HUES64 (cell line): ENCODE data around the gene POSTN. TPM values are rescaled to one million over a fixed set of nuclear protein-coding genes. Genes with fewer than 3 reads are reported as not detected.

Source experiments
- H3K27ac ChIP-seq: 2 replicates; pipeline ENCODE4 v1.7.0; 2013; ENCODE audit warnings: low read depth, low read length, inconsistent platforms
- H3K27me3 ChIP-seq: 2 replicates; pipeline ENCODE4 v1.6.1; 2013; ENCODE audit warnings: mild to moderate bottlenecking, low read length; ENCODE audit not compliant: insufficient read depth
- H3K36me3 ChIP-seq: 2 replicates; pipeline ENCODE4 v1.6.1; 2013; ENCODE audit warnings: mild to moderate bottlenecking, low read length; ENCODE audit not compliant: insufficient read depth
- H3K4me1 ChIP-seq: 2 replicates; pipeline ENCODE4 v1.6.1; 2013; ENCODE audit warnings: mild to moderate bottlenecking, low read length, moderate library complexity; ENCODE audit not compliant: insufficient read depth
- H3K4me3 ChIP-seq: 2 replicates; pipeline ENCODE4 v1.5.1; 2013; ENCODE audit warnings: mild to moderate bottlenecking, low read length, moderate library complexity
- H3K9ac ChIP-seq: 2 replicates; pipeline ENCODE4 v1.6.1; 2013; ENCODE audit warnings: mild to moderate bottlenecking, low read depth, low read length
- H3K9me3 ChIP-seq: 2 replicates; pipeline ENCODE4 v1.6.1; 2013; ENCODE audit warnings: low read depth, low read length; ENCODE audit not compliant: insufficient read depth
- WGBS: fragments of 150-250, 120-280 bp; methylation state at CpG from one replicate; pipeline ENCODE4 v1.1.7; 2013; ENCODE audit warnings: missing lambda C conversion rate; 5-methylcytosine and 5-hydroxymethylcytosine counted together
- polyA plus RNA-seq, 2 experiments: library from polyadenylated mRNA; stranded (reverse); fragments of 50-300 nt; gene quantifications; one replicate each; pipeline ENCODE4 v1.2.3, GENCODE V29; 2013

Gene POSTN, protein sequence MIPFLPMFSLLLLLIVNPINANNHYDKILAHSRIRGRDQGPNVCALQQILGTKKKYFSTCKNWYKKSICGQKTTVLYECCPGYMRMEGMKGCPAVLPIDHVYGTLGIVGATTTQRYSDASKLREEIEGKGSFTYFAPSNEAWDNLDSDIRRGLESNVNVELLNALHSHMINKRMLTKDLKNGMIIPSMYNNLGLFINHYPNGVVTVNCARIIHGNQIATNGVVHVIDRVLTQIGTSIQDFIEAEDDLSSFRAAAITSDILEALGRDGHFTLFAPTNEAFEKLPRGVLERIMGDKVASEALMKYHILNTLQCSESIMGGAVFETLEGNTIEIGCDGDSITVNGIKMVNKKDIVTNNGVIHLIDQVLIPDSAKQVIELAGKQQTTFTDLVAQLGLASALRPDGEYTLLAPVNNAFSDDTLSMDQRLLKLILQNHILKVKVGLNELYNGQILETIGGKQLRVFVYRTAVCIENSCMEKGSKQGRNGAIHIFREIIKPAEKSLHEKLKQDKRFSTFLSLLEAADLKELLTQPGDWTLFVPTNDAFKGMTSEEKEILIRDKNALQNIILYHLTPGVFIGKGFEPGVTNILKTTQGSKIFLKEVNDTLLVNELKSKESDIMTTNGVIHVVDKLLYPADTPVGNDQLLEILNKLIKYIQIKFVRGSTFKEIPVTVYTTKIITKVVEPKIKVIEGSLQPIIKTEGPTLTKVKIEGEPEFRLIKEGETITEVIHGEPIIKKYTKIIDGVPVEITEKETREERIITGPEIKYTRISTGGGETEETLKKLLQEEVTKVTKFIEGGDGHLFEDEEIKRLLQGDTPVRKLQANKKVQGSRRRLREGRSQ
- polyA plus RNA-seq (2013, experiment 1 of 2), result 1.9 TPM
- polyA plus RNA-seq (2013, experiment 2 of 2), result 2.2 TPM

GRCh38 chr13:37598597-37598996 lies at the start of gene POSTN:
Gene POSTN, minus strand, starts transcription at chr13:37598768. Its CDS starts 42 bp downstream, at chr13:37598726.
- no peak within 1 kb of the TSS; the same call in 1 of the 2 replicates for H3K9ac ChIP-seq
- H3K27me3 ChIP-seq, result no peaks in the 10 kb centered on the region
- H3K4me3 ChIP-seq, result peak within 1 kb of the TSS; percentile 7; the same call in 1 of the 2 replicates
- H3K27ac ChIP-seq, result no peak within 1 kb of the TSS
- H3K36me3 ChIP-seq, result no peaks in the 10 kb centered on the region
- H3K4me1 ChIP-seq, result peaks cover 48% of the 10 kb centered on the region
- no peaks in the 10 kb centered on the region for H3K9me3 ChIP-seq
- 67% methylated on average over 6 of the region's 6 CpGs for WGBS

DNA sequence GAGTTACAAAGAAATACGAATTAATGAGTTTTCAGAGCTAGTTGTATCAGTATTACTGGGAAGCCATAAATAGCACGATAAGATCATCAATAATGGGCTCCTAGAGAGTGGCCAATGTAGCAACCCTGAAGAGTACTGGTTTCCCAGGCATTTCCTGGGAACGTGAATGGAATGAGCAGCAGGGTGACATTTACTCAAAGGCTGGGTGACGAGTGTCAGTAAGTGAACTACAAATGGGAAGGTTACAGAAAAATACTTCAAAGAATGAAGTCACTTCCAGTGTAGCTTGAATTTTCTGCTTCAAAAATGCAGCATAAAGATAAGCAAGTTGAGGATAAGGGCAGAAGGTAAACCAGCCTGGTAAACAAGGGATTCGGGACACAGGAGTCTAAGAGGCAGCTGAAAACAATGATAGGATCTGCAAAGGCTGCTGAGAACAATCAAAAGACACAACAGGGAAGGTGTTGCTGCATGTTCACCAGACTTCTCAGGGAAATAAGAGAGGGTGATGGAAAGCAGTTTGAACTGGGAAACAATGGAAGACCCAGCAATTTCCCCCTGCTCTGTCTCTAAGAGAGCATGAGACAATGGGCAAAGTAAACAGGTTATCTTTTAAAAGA lies 48.6 kb upstream of the POSTN start:
- Histone ChIP-seq H3K27me3 (no peaks in the 10 kb centered on the region), H3K27ac (peak overlapping the region; percentile 78; the same call in 1 of the 2 replicates)
- WGBS, result 59% methylated on average over 5 of the region's 5 CpGs

GRCh38 chr13:37646531-37646930 lies 48.0 kb upstream of the POSTN start:
- Histone ChIP-seq H3K9me3 (no peaks in the 10 kb centered on the region), H3K9ac (no peak overlapping the region), H3K4me3 (no peak overlapping the region), H3K36me3 (no peaks in the 10 kb centered on the region), H3K4me1 (peaks cover 27% of the 10 kb centered on the region), H3K27ac (peak overlapping the region; percentile 78; the same call in 1 of the 2 replicates), H3K27me3 (no peaks in the 10 kb centered on the region)
- 92% methylated on average over 3 of the region's 3 CpGs for WGBS

More for the DNA sequence above, 48.6 kb upstream of the POSTN start:
- H3K9ac ChIP-seq, result no peak overlapping the region
- peaks cover 27% of the 10 kb centered on the region for H3K4me1 ChIP-seq
- no peaks in the 10 kb centered on the region for H3K9me3 ChIP-seq
- H3K36me3 ChIP-seq, result no peaks in the 10 kb centered on the region
- no peak overlapping the region for H3K4me3 ChIP-seq

- peak overlapping the region; percentile 69 for H3K27ac ChIP-seq
- peaks cover 27% of the 10 kb centered on the region for H3K4me1 ChIP-seq
- 56% methylated on average over 7 of the region's 7 CpGs for WGBS
- no peaks in the 10 kb centered on the region for H3K27me3 ChIP-seq
- no peaks in the 10 kb centered on the region for H3K36me3 ChIP-seq
- no peak overlapping the region for H3K9ac ChIP-seq
- H3K4me3 ChIP-seq, result no peak overlapping the region
- no peaks in the 10 kb centered on the region for H3K9me3 ChIP-seq
Observed at GRCh38 chr13:37645181-37645740, 46.7 kb upstream of the POSTN start.

- H3K4me1 ChIP-seq, result peaks cover 15% of the 10 kb centered on the region
- no peak overlapping the region for H3K9ac ChIP-seq
- H3K36me3 ChIP-seq, result no peaks in the 10 kb centered on the region
- H3K27me3 ChIP-seq, result no peaks in the 10 kb centered on the region
- 97% methylated on average over 2 of the region's 2 CpGs for WGBS
- H3K27ac ChIP-seq, result no peak overlapping the region
- H3K4me3 ChIP-seq, result no peak overlapping the region
- no peaks in the 10 kb centered on the region for H3K9me3 ChIP-seq
Observed at GRCh38 chr13:37641391-37641790, 42.8 kb upstream of the POSTN start.

DNA sequence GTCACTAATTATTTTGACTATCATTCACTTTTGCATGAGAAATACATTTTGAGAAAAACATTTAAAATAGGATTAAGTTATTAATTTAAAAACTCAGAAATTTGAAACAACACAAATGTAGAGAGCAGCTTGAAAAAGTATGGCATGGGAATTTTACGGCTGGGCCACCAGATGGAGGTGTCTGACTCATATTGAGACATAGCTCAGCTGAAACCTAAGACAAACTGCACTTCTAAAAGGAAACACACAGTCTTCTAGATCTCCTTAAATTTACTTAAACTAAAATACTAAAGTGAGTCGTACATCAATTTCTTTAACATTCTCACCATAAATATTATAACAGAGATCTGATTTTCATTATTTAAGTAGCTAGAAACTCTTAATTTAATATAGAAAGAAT lies 41.9 kb upstream of the POSTN start:
- Histone ChIP-seq H3K4me3 (no peak overlapping the region), H3K27ac (no peak overlapping the region), H3K9ac (no peak overlapping the region), H3K9me3 (no peaks in the 10 kb centered on the region), H3K4me1 (peaks cover 7% of the 10 kb centered on the region), H3K27me3 (no peaks in the 10 kb centered on the region), H3K36me3 (no peaks in the 10 kb centered on the region)
- WGBS, result 35% methylated on average over 2 of the region's 2 CpGs

DNA sequence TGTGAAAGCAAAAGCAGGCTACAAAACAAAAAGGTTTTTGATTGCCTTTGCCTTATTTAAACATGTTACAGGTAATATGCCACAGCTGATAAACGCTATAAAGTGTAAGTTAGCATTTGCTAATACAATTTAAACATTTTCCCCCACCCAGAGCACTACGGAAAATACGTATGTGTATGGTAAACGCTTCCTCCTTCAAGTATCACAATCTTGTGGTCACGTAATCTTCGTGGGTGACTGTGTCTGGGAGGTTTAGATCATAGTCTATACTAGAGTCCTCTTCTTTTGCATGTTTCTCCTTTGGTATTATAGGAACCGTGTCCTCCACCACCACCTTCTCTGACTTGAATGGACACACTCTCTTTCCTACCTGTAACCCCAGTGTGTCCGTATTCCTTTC lies 38.1 kb upstream of the POSTN start:
- Histone ChIP-seq H3K9me3 (no peaks in the 10 kb centered on the region), H3K27me3 (no peaks in the 10 kb centered on the region), H3K4me3 (no peak overlapping the region), H3K36me3 (no peaks in the 10 kb centered on the region), H3K27ac (no peak overlapping the region), H3K4me1 (no peaks in the 10 kb centered on the region), H3K9ac (no peak overlapping the region)
- 97% methylated on average over 6 of the region's 8 CpGs for WGBS

DNA sequence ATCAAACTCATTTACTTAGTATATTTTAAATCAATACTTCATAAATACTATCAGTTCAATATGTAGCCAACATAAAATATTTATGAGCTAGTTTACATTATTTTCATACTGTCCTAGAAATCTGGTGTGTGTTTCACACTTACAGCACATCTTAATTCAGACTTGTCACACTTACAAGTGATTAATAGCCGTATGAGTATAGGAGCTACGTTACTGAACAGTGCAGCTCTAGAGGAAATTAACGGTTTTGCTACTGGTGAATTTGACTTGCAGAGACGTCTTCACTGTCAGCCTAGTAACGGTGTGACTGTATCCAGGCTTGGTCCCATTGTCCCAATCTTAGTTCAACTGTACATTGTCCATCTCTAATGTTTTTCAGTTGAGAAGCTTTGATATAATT lies 33.7 kb upstream of the POSTN start:
- WGBS, result 93% methylated on average over 5 of the region's 5 CpGs
- Histone ChIP-seq H3K4me3 (no peak overlapping the region), H3K36me3 (no peaks in the 10 kb centered on the region), H3K9ac (no peak overlapping the region), H3K9me3 (no peaks in the 10 kb centered on the region), H3K27me3 (no peaks in the 10 kb centered on the region), H3K27ac (no peak overlapping the region), H3K4me1 (no peaks in the 10 kb centered on the region)

DNA sequence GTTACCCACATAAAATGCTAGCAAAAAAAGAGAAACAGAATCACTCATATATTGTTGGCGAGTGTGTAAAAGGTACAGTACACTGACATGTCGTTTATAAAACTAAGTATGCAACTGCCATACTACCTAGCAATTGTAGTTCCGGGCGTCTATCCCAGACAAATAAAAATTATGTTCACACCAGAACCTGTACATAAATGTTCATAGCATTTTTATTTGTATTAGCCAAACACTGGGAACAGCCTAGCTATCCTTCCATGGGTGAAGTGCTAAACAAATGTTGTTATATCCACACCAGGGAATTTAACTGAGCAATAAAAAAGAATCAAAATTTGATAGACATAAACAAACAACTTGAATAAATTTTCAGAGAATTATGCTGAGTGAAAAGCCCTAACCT lies 28.9 kb upstream of the POSTN start:
- no peaks in the 10 kb centered on the region for H3K4me1 ChIP-seq
- H3K9me3 ChIP-seq, result no peaks in the 10 kb centered on the region
- no peaks in the 10 kb centered on the region for H3K27me3 ChIP-seq
- 95% methylated on average over 4 of the region's 4 CpGs for WGBS
- H3K4me3 ChIP-seq, result no peak overlapping the region
- H3K27ac ChIP-seq, result no peak overlapping the region
- H3K36me3 ChIP-seq, result no peaks in the 10 kb centered on the region
- H3K9ac ChIP-seq, result no peak overlapping the region

DNA sequence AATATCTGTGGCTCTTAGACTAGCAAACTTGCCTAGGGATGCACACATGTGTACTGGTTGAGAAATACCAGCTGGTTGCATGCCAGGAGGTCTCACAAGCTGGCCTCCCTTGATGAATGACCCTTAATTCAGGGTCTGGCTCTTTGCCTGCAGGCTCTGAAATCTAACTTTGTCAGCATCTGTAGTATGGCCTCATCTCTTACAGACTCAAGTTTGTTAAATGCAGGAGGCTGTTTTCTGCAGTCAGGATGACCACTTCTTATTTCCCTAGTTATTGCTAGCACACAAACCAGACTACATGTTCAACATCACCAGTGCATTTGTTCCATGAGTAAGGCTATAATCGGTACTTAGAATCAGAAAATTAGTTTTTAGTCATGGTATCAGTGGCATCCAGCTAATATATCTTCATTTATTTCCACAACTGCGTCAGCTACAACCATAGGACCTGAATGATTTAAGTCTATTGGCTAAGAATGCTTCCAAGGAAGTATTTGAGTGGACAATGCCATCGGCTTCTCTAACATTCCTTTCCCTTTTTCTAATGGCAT lies 23.3 kb upstream of the POSTN start:
- H3K27me3 ChIP-seq, result no peaks in the 10 kb centered on the region
- H3K4me3 ChIP-seq, result no peak overlapping the region
- H3K9me3 ChIP-seq, result no peaks in the 10 kb centered on the region
- WGBS, result 98% methylated on average over 2 of the region's 3 CpGs
- H3K27ac ChIP-seq, result no peak overlapping the region
- peaks cover 7% of the 10 kb centered on the region; the same call in 1 of the 2 replicates for H3K4me1 ChIP-seq
- H3K9ac ChIP-seq, result no peak overlapping the region
- no peaks in the 10 kb centered on the region for H3K36me3 ChIP-seq
